SK-N-SH treated with all-trans-retinoic acid at 6 μM for 48 hours (cell line): ENCODE data around the gene DIRAS3.

Experiments
- ARNTL ChIP-seq: fragments of 450-650 bp; formaldehyde crosslinking; IDR thresholded peaks from 2 replicates; pipeline ENCODE4 v1.5.0; 2020; ENCODE audit warnings: low read depth, mild to moderate bottlenecking, moderate library complexity, borderline replicate concordance
- ESRRG ChIP-seq: fragments of 250-450 bp; sonication (Bioruptor Pico); IDR thresholded peaks from 2 replicates; pipeline ENCODE4 v1.6.1; 2021; ENCODE audit warnings: mild to moderate bottlenecking
- GLIS3 ChIP-seq: fragments of 250-450 bp; sonication (Bioruptor Pico); IDR thresholded peaks from 2 replicates; pipeline ENCODE4 v1.5.0; 2020; ENCODE audit warnings: mild to moderate bottlenecking, moderate library complexity
- ISL1 ChIP-seq: fragments of 250-450 bp; sonication (Bioruptor Pico); IDR thresholded peaks from 2 replicates; pipeline ENCODE4 v2.1.2; 2022; ENCODE audit warnings: mild to moderate bottlenecking, moderate library complexity
- OSR1 ChIP-seq: fragments of 250-450 bp; sonication (Bioruptor Pico); IDR thresholded peaks from 2 replicates; pipeline ENCODE4 v1.8.0; 2022; ENCODE audit warnings: moderate library complexity, mild to moderate bottlenecking, inconsistent platforms
- TOX ChIP-seq: fragments of 250-450 bp; sonication (Bioruptor Pico); IDR thresholded peaks from 2 replicates; pipeline ENCODE4 v1.8.0; 2021; ENCODE audit warnings: mild to moderate bottlenecking, moderate library complexity, borderline replicate concordance
- ZFP30 ChIP-seq: fragments of 450-650 bp; formaldehyde crosslinking; IDR thresholded peaks from 2 replicates; pipeline ENCODE4 v1.5.0; 2022; ENCODE audit warnings: mild to moderate bottlenecking, moderate library complexity
- ZNF8 ChIP-seq: fragments of 450-650 bp; formaldehyde crosslinking; IDR thresholded peaks from 2 replicates; pipeline ENCODE4 v1.5.0; 2020; ENCODE audit warnings: mild to moderate bottlenecking, moderate library complexity

DNA sequence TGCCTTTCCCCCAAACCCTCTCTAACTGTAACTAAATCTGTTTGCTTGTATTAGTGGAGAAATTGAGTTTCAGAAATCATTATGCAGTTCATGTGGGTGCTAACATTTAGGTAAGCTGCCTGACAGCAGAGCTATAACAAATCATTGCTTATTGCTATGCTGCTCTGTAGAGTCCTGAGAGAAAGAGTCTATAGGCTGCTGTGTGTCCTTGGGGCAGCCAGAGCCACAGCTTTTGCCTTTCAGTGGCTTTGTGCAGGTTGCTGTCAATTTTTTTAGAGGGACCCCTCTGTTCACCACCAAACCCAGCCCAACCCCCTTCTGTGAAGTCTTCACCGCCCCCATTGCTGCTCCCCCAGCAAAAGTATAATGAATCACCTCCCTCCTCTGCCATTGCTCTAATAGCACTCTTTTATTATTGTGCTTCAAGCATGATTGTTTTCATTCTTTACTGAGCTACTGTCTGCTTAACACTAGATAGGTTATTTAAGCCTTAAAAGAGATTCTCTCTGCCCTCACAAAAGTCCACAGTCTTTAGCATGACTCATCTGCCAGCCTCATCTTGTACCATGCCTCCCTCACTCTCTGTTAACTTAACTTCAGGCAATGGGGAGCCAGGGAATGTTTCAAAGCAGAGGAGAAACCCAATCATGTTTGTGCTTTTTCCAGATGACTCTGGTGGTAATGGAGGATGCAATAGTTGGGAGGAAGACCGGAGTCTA is 38.6 kb downstream of the DIRAS3 start:
- TF ChIP-seq ZNF8 (no peak), OSR1 (CRISPR knock-in tag) (no peak), ISL1 (CRISPR knock-in tag) (no peak), ARNTL (CRISPR knock-in tag) (no peak), ZFP30 (no peak), ESRRG (CRISPR knock-in tag) (no peak), GLIS3 (CRISPR knock-in tag) (no peak), TOX (CRISPR knock-in tag) (no peak)
